GM15510 (cell line): ENCODE data around the gene UGT2B10.

Source experiments
- POLR2A ChIP-seq: IDR thresholded peaks from 3 replicates; pipeline ENCODE4 v1.6.1; 2011; ENCODE audit warnings: borderline replicate concordance; ENCODE audit not compliant: insufficient read length; ENCODE audit errors: extremely low read depth

UGT2B10 gene

DNA sequence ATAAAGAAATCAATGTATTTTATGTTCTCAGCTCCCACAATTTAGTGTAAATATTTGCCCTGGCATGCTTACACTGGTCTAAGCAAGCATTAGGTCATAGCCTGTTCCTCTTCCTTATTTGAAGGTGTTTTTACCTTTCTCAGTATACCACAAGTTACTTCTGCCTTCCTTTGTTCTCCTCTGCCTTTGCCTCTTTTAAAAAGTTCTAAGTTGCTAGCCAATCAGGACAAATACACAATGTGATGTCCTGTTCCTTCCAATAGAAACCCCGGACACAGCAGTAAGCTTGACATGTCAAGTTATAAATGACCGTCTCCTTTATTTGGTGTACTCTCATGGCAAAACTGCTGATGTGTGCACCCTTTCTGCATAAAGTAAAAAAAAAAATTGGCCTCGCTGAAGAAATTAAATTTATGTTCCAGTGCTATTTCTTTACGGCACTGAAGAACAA lies 49.4 kb downstream of the UGT2B10 start:
- TF ChIP-seq POLR2A = no peak

DNA sequence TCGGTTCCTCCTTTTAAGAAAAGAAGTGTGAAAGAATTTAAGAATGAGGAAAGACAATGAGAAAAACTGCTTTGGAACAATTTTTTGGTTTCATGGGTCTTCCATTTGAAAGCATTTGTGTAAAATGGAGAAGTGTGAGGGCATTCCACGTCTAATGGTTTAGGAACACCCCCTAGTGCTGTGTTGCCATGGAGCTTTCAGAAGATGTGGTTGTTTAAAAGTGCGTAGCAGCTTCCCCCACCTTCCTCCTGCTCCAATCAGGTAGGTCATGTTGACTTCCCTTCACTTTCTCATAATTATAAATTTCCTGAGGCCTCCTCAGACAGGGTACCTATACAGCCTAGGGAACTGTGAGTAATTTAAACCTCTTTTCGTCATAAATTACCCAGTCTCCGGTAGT lies 50.0 kb downstream of the UGT2B10 start:
- no peak for TF ChIP-seq POLR2A

DNA sequence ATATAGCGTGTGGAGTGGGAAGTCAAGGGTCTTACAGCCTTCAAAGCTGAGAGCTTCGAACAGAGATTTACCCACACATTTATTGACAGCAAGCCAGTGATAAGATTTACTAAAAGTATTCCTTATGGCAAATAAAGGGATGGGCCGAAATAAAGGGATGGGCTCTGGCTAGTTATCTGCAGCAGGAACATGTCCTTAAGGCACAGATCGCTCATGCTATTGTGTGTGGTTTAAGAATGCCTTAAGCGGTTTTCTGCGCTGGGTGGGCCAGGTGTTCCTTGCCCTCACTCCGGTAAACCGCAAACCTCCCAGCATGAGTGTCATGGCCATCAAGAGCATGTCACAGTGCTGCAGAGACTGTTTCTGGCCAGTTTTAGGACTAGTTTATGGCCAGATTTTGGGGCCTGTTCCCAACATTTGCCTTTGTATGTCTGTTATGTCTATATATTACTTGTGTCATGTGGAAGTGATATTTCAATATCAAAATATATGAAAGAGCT lies 53.5 kb downstream of the UGT2B10 start:
- no peak for TF ChIP-seq POLR2A

DNA sequence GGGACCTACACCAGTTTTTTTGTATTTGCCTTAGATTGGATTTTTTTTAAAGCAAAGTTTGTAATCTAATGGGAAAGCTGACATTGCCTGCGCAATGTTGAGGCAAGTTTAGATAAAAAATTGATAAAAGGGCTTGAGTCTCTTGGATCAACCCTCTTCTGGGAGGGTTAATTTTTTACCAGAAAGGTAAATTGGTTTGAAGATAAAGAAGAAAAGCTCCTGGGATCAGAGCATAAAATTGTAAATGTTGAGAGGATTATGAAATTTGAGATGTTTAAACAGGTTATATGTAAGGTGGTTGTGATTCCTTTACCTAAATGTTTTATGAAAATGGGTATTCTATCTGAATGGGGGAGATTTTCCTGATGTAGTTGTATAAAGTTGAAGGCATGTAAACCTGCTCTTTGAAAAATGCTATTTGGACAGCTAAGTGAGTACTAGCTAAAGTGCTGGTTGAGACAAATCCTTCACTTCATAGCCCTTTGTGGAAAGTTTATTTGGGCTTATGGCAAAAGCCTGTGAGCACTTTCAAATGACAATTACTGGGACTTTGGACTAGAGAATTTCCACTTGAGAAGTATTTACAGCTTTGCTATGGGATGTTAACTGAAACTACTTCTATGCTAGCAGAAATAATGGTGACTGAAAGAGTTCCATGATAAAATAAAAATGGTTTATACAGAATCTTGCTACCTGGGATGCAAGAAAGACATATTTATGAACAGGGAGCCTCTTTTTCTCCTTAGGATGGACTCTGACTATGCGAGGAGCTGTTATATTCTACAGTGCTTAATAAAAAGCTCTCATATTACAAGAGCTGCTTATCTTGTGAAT lies 56.2 kb downstream of the UGT2B10 start:
- TF ChIP-seq POLR2A = no peak

DNA sequence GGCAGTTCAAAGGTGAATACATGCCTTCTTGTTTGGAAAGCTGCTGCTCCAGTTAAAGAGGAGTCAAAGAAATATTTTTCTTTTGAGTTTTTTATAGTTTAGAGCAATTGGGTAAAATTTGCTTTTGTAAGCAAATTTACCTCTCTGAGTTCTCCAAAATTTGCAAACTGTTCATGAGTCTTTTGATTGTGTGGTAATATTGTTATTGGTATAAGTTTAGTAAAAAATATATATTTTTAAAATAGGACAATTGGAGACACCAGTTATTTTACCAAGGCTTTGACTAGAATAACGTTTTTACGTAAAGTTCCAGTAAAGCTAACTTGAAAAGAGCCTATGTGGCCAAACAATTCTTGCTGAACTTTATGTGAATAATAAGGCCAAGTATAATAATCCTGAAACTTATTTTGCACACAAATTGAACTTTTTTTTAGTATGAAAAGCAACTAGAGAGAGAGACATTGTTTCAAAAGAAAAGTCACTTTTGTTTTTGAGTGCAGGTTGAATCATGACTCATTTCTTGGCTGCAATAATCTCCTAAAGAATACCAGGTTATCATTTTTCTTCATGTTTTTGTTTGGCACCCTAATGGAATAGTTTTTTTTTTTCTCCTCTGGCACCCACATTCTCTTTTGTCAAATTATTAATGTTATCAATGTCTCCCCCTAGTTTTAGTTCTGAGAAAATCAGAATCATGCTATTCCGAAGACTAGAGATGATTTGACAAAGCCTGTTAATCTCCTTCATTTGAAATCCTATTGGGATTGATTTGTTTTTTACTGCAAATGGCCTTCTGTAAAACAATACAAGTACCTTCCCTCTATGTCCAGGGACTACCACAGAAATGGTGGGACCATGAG lies 57.1 kb downstream of the UGT2B10 start:
- TF ChIP-seq POLR2A = no peak

DNA sequence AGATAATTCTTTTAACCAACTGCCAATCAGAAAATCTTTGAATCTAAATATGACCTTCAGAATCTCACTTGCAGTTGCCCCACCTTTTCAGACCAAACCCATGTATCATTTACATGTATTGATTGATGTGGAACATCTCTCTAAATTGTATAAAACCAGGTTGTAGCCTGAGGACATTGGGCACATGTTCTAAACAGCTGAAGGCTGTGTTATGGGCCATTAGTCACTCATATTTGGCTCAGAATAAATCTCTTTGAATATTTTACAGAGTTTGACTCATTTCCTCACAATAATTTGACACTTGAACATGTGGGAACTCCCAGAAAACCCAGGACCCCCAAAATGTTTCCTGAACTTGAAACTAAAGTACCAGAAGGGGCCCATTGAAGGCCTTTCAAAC lies 58.7 kb downstream of the UGT2B10 start:
- TF ChIP-seq POLR2A = no peak

DNA sequence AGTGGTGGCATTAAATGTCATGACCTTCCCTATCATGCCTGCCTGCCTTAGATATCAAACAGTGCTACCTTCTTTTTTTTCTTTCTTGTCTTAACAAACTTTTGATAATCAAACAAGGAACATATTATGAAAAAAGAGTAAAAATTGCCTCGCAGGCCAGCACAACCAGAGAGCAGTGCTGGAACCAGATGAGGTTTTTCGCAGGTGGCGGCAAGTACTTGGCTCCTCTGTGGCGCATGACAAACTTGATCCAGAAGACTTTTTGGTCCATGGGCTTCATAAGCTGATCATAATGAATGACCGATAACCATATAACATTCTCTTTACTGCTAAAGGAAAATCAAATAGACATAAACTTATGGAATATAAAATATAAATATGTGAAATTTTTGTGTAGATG lies 61.8 kb downstream of the UGT2B10 start:
- no peak for TF ChIP-seq POLR2A

DNA sequence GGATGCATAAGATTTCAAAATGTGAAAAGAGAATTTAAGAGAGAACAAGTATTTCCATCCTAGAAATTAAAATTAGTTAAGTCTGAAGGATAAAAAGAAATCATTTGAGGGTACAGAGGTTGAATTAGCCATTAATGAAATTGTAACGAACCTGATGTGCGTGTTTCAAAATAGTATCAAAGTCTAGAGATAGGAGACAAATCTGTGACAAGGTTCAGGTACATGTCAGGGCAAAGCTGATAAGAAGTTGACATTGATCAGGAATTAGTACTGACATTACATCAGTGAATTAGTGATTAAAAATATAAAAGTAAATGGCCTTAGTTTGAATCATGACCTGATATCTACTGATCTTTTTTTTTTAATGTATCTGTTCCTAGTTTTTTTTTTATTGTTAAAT lies 62.3 kb downstream of the UGT2B10 start:
- no peak for TF ChIP-seq POLR2A
